WTC11 (cell line): ENCODE data around the gene NDUFA3.

Source experiments
- CREM ChIP-seq: sonication (generic); formaldehyde crosslinking; IDR thresholded peaks from 2 replicates; pipeline ENCODE4 v1.8.1; 2022; ENCODE audit warnings: mild to moderate bottlenecking, missing genetic modification reagents, moderate library complexity
- CTCF ChIP-seq: fragments of 200-600 bp; IDR thresholded peaks from 2 replicates; pipeline ENCODE4 v1.8.0; 2022; ENCODE audit warnings: antibody characterized with exemption
- ESRRA ChIP-seq: sonication (generic); formaldehyde crosslinking; IDR thresholded peaks from 2 replicates; pipeline ENCODE4 v1.8.1; 2022; ENCODE audit warnings: mild to moderate bottlenecking, missing genetic modification reagents, borderline replicate concordance
- RORB ChIP-seq: fragments of 250-450 bp; sonication (Bioruptor Pico); IDR thresholded peaks from 2 replicates; pipeline ENCODE4 v1.9.0; 2021; ENCODE audit warnings: mild to moderate bottlenecking
- SMAD4 ChIP-seq: sonication (generic); formaldehyde crosslinking; IDR thresholded peaks from 2 replicates; pipeline ENCODE4 v1.8.0; 2022; ENCODE audit warnings: mild to moderate bottlenecking, missing genetic modification reagents
- ZNF416 ChIP-seq: fragments of 250-450 bp; sonication (Bioruptor Pico); IDR thresholded peaks from 2 replicates; pipeline ENCODE4 v1.9.0; 2021; ENCODE audit warnings: mild to moderate bottlenecking, inconsistent platforms
- TF ChIP-seq, protein P1 (sequence below): sonication (generic); formaldehyde crosslinking; IDR thresholded peaks from 2 replicates; pipeline ENCODE4 v1.8.1; 2023; ENCODE audit warnings: mild to moderate bottlenecking, moderate library complexity, missing genetic modification reagents

GRCh38 chr19:54073829-54074228 lies 28.8 kb upstream of the NDUFA3 start:
- TF ChIP-seq CTCF (no peak), RORB (CRISPR knock-in tag) (no peak), ZNF416 (CRISPR knock-in tag) (no peak), ESRRA (CRISPR knock-in tag) (no peak), SMAD4 (no peak), CREM (CRISPR knock-in tag) (no peak)
- TF ChIP-seq, protein P1, sequence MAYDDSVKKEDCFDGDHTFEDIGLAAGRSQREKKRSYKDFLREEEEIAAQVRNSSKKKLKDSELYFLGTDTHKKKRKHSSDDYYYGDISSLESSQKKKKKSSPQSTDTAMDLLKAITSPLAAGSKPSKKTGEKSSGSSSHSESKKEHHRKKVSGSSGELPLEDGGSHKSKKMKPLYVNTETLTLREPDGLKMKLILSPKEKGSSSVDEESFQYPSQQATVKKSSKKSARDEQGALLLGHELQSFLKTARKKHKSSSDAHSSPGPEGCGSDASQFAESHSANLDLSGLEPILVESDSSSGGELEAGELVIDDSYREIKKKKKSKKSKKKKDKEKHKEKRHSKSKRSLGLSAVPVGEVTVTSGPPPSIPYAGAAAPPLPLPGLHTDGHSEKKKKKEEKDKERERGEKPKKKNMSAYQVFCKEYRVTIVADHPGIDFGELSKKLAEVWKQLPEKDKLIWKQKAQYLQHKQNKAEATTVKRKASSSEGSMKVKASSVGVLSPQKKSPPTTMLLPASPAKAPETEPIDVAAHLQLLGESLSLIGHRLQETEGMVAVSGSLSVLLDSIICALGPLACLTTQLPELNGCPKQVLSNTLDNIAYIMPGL (CRISPR knock-in tag): no peak
